Measurements from ENCODE around the gene GRM7. TPM values are rescaled to one million over a fixed set of nuclear protein-coding genes. Genes with fewer than 3 reads are reported as not detected.

GRM7 gene
- total RNA-seq, 1 experiment from 2014 or later, result not detected

DNA sequence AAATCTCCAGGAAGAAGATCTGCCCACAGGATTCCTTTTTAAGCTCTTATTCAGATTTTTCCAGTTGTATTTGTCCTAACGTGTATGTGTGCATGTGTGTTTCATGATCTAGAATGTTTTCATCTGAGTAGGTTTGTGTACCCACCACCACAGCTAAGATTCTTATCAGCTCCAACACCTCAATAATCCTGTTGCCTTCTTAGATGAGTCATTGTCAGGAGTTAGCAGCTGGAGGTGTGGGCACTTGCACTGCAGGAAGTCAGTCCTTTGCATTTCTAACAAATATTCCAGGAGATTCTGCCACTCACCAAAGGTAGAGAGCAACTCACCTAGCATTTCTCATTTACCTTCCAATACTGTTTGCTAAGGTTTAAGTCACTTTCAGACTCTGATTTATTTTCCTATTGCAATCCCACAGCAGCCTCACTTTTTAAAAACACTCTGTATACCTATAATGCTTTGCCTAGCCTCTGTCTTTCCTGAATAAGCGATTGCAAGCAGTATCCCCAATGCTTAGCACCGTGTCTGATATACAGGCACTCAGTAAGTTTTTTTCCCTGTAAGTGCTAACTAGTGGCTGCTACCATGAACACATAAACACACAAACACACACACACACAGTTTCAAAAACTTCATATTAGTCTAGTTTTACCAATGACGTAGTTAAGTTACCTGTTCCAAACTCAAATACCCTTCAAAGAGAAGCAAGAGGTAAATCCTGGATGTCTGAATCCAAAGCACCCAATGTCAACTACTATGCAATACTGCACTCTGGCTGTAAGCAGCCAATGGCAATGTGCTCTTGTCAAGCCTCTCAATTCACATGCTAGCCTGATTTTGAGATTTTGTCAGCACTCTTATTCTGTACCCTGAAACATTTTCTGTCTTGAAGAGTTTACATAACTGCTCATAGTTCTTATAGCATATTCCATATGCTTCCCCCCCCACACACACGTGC, 927.2 kb downstream of the GRM7 start:
- Histone ChIP-seq H2AFZ (ENCODE audit: low read depth, low read length, poor library complexity, severe bottlenecking) (peak overlapping the region; percentile 57), H3K4me3 (replicated peaks in 1 of 2; ENCODE audit: low read depth in 1 of 2, low read length in 2 of 2) (peak overlapping the region in 1 of 2 experiments; percentile 10; a peak in 1 of 4 replicates), H3K9ac (ENCODE audit: low read length) (no peak overlapping the region), H3K9me3 (ENCODE audit: control insufficient read depth in 1 of 2, insufficient read depth in 1 of 2, low read depth in 1 of 2, low read length in 2 of 2) (no peaks in the 10 kb centered on the region), H3K4me1 (ENCODE audit: control insufficient read depth in 1 of 2, insufficient read depth in 2 of 2, low read length in 2 of 2) (peaks cover 22 to 24% of the 10 kb centered on the region in 2 experiments), H3K9me2 (ENCODE audit: insufficient read depth) (no peaks in the 10 kb centered on the region), H3K36me3 (ENCODE audit: control insufficient read depth in 1 of 2, insufficient read depth in 2 of 2, low read length in 2 of 2) (no peaks in the 10 kb centered on the region), H4K20me1 (ENCODE audit: insufficient read depth) (no peaks in the 10 kb centered on the region), H3K27ac (ENCODE audit: low read depth, low read length) (peak overlapping the region; percentile 17; the same call in 1 of the 2 replicates), H3K27me3 (ENCODE audit: insufficient read depth, low read length) (no peaks in the 10 kb centered on the region), H3K79me2 (ENCODE audit: insufficient read depth, low read length) (no peaks in the 10 kb centered on the region), H3K4me2 (ENCODE audit: low read length) (peak overlapping the region; percentile 59)
- BruUV-seq (replicated peaks), result no TSS peak
- ATAC-seq (peak; percentile 75), DNase-seq (ENCODE audit: low read depth, low spot score) (no peak)
- POLR2A ChIA-PET, result no interaction called here
- intact Hi-C loops (cut with micrococcal nuclease), result no loop called here
- TF ChIP-seq, protein P1, sequence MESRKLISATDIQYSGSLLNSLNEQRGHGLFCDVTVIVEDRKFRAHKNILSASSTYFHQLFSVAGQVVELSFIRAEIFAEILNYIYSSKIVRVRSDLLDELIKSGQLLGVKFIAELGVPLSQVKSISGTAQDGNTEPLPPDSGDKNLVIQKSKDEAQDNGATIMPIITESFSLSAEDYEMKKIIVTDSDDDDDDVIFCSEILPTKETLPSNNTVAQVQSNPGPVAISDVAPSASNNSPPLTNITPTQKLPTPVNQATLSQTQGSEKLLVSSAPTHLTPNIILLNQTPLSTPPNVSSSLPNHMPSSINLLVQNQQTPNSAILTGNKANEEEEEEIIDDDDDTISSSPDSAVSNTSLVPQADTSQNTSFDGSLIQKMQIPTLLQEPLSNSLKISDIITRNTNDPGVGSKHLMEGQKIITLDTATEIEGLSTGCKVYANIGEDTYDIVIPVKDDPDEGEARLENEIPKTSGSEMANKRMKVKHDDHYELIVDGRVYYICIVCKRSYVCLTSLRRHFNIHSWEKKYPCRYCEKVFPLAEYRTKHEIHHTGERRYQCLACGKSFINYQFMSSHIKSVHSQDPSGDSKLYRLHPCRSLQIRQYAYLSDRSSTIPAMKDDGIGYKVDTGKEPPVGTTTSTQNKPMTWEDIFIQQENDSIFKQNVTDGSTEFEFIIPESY (IDR thresholded peaks at IDR 0.05; ENCODE audit: extremely low read depth, insufficient replicate concordance, low read length), result no peak
- TF ChIP-seq YY1 (IDR thresholded peaks at IDR 0.05; ENCODE audit: extremely low read depth, insufficient replicate concordance, low read depth, low read length) (no peak), RAD21 (IDR thresholded peaks at IDR 0.05; ENCODE audit: low read depth) (peak; percentile 48), SP1 (IDR thresholded peaks at IDR 0.05; ENCODE audit: low read depth) (peak; percentile 30; the same call in 1 of the 2 replicates), POLR2A (IDR thresholded peaks at IDR 0.05; ENCODE audit: borderline replicate concordance, extremely low read depth, insufficient read depth, insufficient read length) (no peak), FOSL1 (IDR thresholded peaks at IDR 0.05; ENCODE audit: low read depth) (peak; percentile 43; the same call in 1 of the 2 replicates), EGR1 (IDR thresholded peaks at IDR 0.05; ENCODE audit: low read depth) (no peak), CBX3 (IDR thresholded peaks at IDR 0.05; ENCODE audit: low read depth) (0 out of 2 replicates have a peak, but pooled peaks have one; percentile 13), TCF7L2 (IDR thresholded peaks at IDR 0.05; ENCODE audit: borderline replicate concordance, extremely low read depth, insufficient read depth, insufficient read length) (no peak), JUND (IDR thresholded peaks at IDR 0.05) (peak; percentile 59)
- TF ChIP-seq, protein P2, sequence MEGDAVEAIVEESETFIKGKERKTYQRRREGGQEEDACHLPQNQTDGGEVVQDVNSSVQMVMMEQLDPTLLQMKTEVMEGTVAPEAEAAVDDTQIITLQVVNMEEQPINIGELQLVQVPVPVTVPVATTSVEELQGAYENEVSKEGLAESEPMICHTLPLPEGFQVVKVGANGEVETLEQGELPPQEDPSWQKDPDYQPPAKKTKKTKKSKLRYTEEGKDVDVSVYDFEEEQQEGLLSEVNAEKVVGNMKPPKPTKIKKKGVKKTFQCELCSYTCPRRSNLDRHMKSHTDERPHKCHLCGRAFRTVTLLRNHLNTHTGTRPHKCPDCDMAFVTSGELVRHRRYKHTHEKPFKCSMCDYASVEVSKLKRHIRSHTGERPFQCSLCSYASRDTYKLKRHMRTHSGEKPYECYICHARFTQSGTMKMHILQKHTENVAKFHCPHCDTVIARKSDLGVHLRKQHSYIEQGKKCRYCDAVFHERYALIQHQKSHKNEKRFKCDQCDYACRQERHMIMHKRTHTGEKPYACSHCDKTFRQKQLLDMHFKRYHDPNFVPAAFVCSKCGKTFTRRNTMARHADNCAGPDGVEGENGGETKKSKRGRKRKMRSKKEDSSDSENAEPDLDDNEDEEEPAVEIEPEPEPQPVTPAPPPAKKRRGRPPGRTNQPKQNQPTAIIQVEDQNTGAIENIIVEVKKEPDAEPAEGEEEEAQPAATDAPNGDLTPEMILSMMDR (IDR thresholded peaks at IDR 0.05 in 2 of 3, conservative IDR thresholded peaks at IDR 0.05 in 1 of 3; ENCODE audit: borderline replicate concordance in 1 of 3, insufficient read depth in 1 of 3, low read depth in 2 of 3, low read length in 2 of 3), result peak in 1 of 3 experiments; percentile 9; a peak in 1 of 6 replicates
- CTCF ChIA-PET, result no interaction called here
- RAD21 ChIA-PET (ENCODE audit: low non-redundant PET in 1 of 2, low total read pairs in 2 of 2, uncharacterized antibody in 2 of 2, unreplicated experiment in 2 of 2), result no interaction called here
